A549 (cell line): Measurements from ENCODE around the gene PAFAH1B2. TPM values are rescaled to one million over a fixed set of nuclear protein-coding genes. Genes with fewer than 3 reads are reported as not detected.

ENCODE experiments used
- ATAC-seq, 2 experiments: fragments of 200-7000 bp in 1 of 2; fragments of >200 bp in 1 of 2; cut with Nextera tagmentation in 1 of 2; cut with Tn5 transposase in 1 of 2; 3 replicates each; pipeline versions ENCODE4 v1.8.0 to v1.9.1; 2018 to 2020; ENCODE audit warnings: mild to moderate bottlenecking in 1 of 2, moderate library complexity in 1 of 2
- CTCF ChIA-PET: fragments of 300-600 bp; sonication (Branson Sonifier 250); formaldehyde crosslinking; extraction: SDS; loops from one replicate; lab custom pipeline; 2021; ENCODE audit warnings: antibody characterized with exemption, inconsistent platforms; lab: Yijun Ruan, JAX
- POLR2A ChIA-PET: fragments of 350-600 bp; formaldehyde crosslinking; extraction: SDS; loops from one replicate; lab custom pipeline; 2021; ENCODE audit warnings: antibody characterized with exemption, inconsistent platforms; lab: Yijun Ruan, JAX
- DNase-seq, 2 experiments: peaks; one replicate each; pipeline versions ENCODE4 v3.0.0 to v3.0.0-alpha.2; 2011 to 2016; ENCODE audit warnings: low read depth in 1 of 2, low spot score in 1 of 2
- FAIRE-seq: peaks from 2 replicates; lab custom pipeline; 2011; peaks lifted over from hg19 to GRCh38; lab: Jason Lieb, UNC
- H3K27ac ChIP-seq, 2 experiments: fragments of >200 bp; sonication (Bioruptor Twin); formaldehyde crosslinking; 3 replicates each; pipeline ENCODE4 v1.5.1; 2016 to 2017
- H3K4me1 ChIP-seq: fragments of >200 bp; sonication (Bioruptor Twin); formaldehyde crosslinking; 3 replicates; pipeline ENCODE4 v1.6.1; 2016
- H3K4me2 ChIP-seq: fragments of >200 bp; sonication (Bioruptor Twin); formaldehyde crosslinking; 3 replicates; pipeline ENCODE4 v1.6.1; 2016
- H3K4me3 ChIP-seq: fragments of >200 bp; sonication (Bioruptor Twin); formaldehyde crosslinking; 3 replicates; pipeline ENCODE4 v1.5.1; 2016
- H3K9me3 ChIP-seq: fragments of >200 bp; sonication (Bioruptor Twin); formaldehyde crosslinking; 3 replicates; pipeline ENCODE4 v1.6.1; 2016
- CBX2 ChIP-seq: fragments of 200-600 bp; sonication (generic); IDR thresholded peaks from 2 replicates; pipeline ENCODE4 v1.6.1; 2016; ENCODE audit warnings: low read depth, mild to moderate bottlenecking, borderline replicate concordance
- CBX8 ChIP-seq: fragments of 200-600 bp; sonication (generic); IDR thresholded peaks from 2 replicates; pipeline ENCODE4 v1.6.1; 2016
- CHD4 ChIP-seq: fragments of 200-600 bp; sonication (generic); IDR thresholded peaks from 2 replicates; pipeline ENCODE4 v1.6.1; 2016; ENCODE audit warnings: antibody characterized with exemption, mild to moderate bottlenecking, borderline replicate concordance
- EHF ChIP-seq: fragments of 250-450 bp; sonication (Bioruptor Pico); IDR thresholded peaks from 2 replicates; pipeline ENCODE4 v1.5.0; 2020; ENCODE audit warnings: mild to moderate bottlenecking
- EHMT2 ChIP-seq: fragments of 200-600 bp; sonication (generic); IDR thresholded peaks from 2 replicates; pipeline ENCODE4 v1.6.1; 2016; ENCODE audit warnings: antibody characterized with exemption, low read depth, mild to moderate bottlenecking, moderate library complexity
- ELK1 ChIP-seq: fragments of 150-350 bp; IDR thresholded peaks from 2 replicates; pipeline ENCODE4 v1.6.1; 2014; ENCODE audit warnings: low read depth, mild to moderate bottlenecking, low read length
- FOSB ChIP-seq: fragments of 250-450 bp; sonication (Bioruptor Pico); IDR thresholded peaks from 2 replicates; pipeline ENCODE4 v1.5.0; 2020; ENCODE audit warnings: mild to moderate bottlenecking, moderate library complexity
- FOXS1 ChIP-seq: fragments of 250-450 bp; sonication (Bioruptor Pico); IDR thresholded peaks from 2 replicates; pipeline ENCODE4 v1.5.0; 2020; ENCODE audit warnings: mild to moderate bottlenecking, moderate library complexity
- HDAC2 ChIP-seq: fragments of 200-600 bp; sonication (generic); IDR thresholded peaks from 2 replicates; pipeline ENCODE4 v1.6.1; 2016
- HES2 ChIP-seq: fragments of >200 bp; sonication (Bioruptor Twin); formaldehyde crosslinking; IDR thresholded peaks from 2 replicates; pipeline ENCODE4 v1.6.1; 2016
- HMGXB4 ChIP-seq: fragments of 250-450 bp; sonication (Bioruptor Pico); IDR thresholded peaks from 2 replicates; pipeline ENCODE4 v1.5.0; 2021; ENCODE audit warnings: mild to moderate bottlenecking, moderate library complexity, borderline replicate concordance
- HOXB5 ChIP-seq: fragments of 250-450 bp; sonication (Bioruptor Pico); IDR thresholded peaks from 2 replicates; pipeline ENCODE4 v1.5.0; 2020; ENCODE audit warnings: mild to moderate bottlenecking, moderate library complexity
- MAFK ChIP-seq: fragments of 450-650 bp; IDR thresholded peaks from 2 replicates; pipeline ENCODE4 v1.6.1; 2014; ENCODE audit not compliant: partially characterized antibody
- MYC ChIP-seq: IDR thresholded peaks from 2 replicates; pipeline ENCODE4 v1.6.1; 2012; ENCODE audit warnings: mild to moderate bottlenecking, inconsistent platforms, low read length, improper control_type of control experiment, borderline replicate concordance
- NR3C1 ChIP-seq: fragments of >200 bp; sonication (Bioruptor Twin); formaldehyde crosslinking; IDR thresholded peaks from 3 replicates; pipeline ENCODE4 v1.6.1; 2017
- PHF8 ChIP-seq: fragments of 200-600 bp; sonication (generic); IDR thresholded peaks from 2 replicates; pipeline ENCODE4 v1.6.1; 2016; ENCODE audit warnings: low read depth, mild to moderate bottlenecking, antibody characterized with exemption, moderate library complexity, borderline replicate concordance
- POLR2A ChIP-seq: IDR thresholded peaks from 2 replicates; pipeline ENCODE4 v1.6.1; 2012; ENCODE audit warnings: mild to moderate bottlenecking, low read length
- POLR2AphosphoS2 ChIP-seq: conservative IDR thresholded peaks from 2 replicates; pipeline ENCODE4 v1.6.1; 2012; ENCODE audit warnings: low read length, improper control_type of control experiment, inconsistent platforms
- SMC3 ChIP-seq: fragments of >200 bp; sonication (Bioruptor Twin); formaldehyde crosslinking; IDR thresholded peaks from 3 replicates; pipeline ENCODE4 v1.6.1; 2018; ENCODE audit warnings: inconsistent platforms
- ZC3H11A ChIP-seq: fragments of 450-650 bp; IDR thresholded peaks from 2 replicates; pipeline ENCODE4 v1.6.1; 2014; ENCODE audit warnings: antibody characterized with exemption, mild to moderate bottlenecking
- ZFP36 ChIP-seq: fragments of 450-650 bp; IDR thresholded peaks from 2 replicates; pipeline ENCODE4 v1.6.1; 2014; ENCODE audit warnings: borderline replicate concordance; ENCODE audit not compliant: partially characterized antibody
- ZSCAN20 ChIP-seq: fragments of 250-450 bp; sonication (Bioruptor Pico); IDR thresholded peaks from 2 replicates; pipeline ENCODE4 v1.8.0; 2022; ENCODE audit warnings: mild to moderate bottlenecking, moderate library complexity
- WGBS: methylation state at CpG from one replicate; pipeline ENCODE4 v1.1.6; 2017; ENCODE audit errors: missing lambda C conversion rate; 5-methylcytosine and 5-hydroxymethylcytosine counted together
- polyA plus RNA-seq, 4 experiments: library from polyadenylated mRNA; depleted of rRNA in 3 of 4; stranded (reverse); fragments of >200 nt; fragmentation: RNase III in 1 of 4; extraction: RNeasy Plus Mini Kit Qiagen cat#74134 plus additional on column Dnase treatment in 1 of 4; gene quantifications; 2 replicates in 3 of 4; 3 replicates in 1 of 4; pipeline ENCODE4 v1.2.3, GENCODE V29; 2011 to 2017
- TF ChIP-seq, protein P1 (sequence below): IDR thresholded peaks from 2 replicates; pipeline ENCODE4 v1.6.1; 2012

PAFAH1B2 gene
- polyA plus RNA-seq, 2 of the 4 experiments (the other 2 are of a cell fraction): 32.9 to 55.3 TPM

DNA sequence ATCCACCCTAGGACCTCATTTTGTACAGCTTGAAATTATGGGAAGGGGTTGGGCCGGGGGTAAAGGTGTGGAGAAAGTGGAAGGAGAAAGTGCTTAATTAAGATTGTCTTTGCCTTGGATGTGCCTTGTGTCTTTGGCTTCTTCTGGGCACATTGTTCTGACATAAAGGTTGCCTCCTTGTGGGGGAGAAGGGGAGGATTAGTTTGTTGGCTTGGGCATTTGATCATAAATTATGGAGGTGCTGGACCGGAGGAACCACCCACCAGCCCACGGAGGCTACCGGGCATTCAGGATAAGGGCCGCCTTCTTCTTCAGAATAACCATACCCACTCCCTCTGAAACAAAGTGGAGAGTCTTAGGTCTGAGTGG lies 1.3 kb downstream of the PAFAH1B2 start:
- no peak for FAIRE-seq
- peak; percentile 22 to 40; a peak in 3 of 6 replicates for ATAC-seq
- Histone ChIP-seq H3K4me1 (peaks cover 21% of the 10 kb centered on the region; the same call in 2 of the 3 replicates), H3K27ac (peak overlapping the region; percentile 88 to 100), H3K4me3 (peak overlapping the region; percentile 97), H3K9me3 (no peaks in the 10 kb centered on the region), H3K4me2 (peak overlapping the region; percentile 84)
- ChIA-PET CTCF (interaction anchor here (0.6 to 1.6 kb wide), 8 partner anchors 9 to 412 kb away, joined by 3 to 10 read pairs (median 3); partner anchors contain the start of gene APOA5), POLR2A (interaction anchor here (1.0 to 2.8 kb wide), 2 partner anchors 23 to 34 kb away, joined by 3 to 22 read pairs; partner anchors contain the start of gene SIDT2)
- TF ChIP-seq EHF: no peak
- TF ChIP-seq FOXS1 (CRISPR knock-in tag): no peak
- no peak for TF ChIP-seq ELK1
- no peak for TF ChIP-seq NR3C1
- TF ChIP-seq HES2: no peak
- TF ChIP-seq POLR2A: no peak
- TF ChIP-seq ZFP36: no peak
- no peak for TF ChIP-seq HDAC2
- TF ChIP-seq CBX8: no peak
- no peak for TF ChIP-seq ZSCAN20 (CRISPR knock-in tag)
- no peak for TF ChIP-seq HOXB5 (CRISPR knock-in tag)
- TF ChIP-seq SMC3: no peak
- no peak for TF ChIP-seq FOSB (CRISPR knock-in tag)
- no peak for TF ChIP-seq POLR2AphosphoS2
- no peak for TF ChIP-seq ZC3H11A
- no peak for TF ChIP-seq MYC
- no peak for TF ChIP-seq PHF8
- TF ChIP-seq, protein P1, sequence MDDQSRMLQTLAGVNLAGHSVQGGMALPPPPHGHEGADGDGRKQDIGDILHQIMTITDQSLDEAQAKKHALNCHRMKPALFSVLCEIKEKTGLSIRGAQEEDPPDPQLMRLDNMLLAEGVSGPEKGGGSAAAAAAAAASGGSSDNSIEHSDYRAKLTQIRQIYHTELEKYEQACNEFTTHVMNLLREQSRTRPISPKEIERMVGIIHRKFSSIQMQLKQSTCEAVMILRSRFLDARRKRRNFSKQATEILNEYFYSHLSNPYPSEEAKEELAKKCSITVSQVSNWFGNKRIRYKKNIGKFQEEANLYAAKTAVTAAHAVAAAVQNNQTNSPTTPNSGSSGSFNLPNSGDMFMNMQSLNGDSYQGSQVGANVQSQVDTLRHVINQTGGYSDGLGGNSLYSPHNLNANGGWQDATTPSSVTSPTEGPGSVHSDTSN: no peak
- no peak for TF ChIP-seq EHMT2
- no peak for TF ChIP-seq CHD4
- peak; percentile 38 to 58 for DNase-seq
- WGBS: 13% methylated on average over 5 of the region's 5 CpGs

DNA sequence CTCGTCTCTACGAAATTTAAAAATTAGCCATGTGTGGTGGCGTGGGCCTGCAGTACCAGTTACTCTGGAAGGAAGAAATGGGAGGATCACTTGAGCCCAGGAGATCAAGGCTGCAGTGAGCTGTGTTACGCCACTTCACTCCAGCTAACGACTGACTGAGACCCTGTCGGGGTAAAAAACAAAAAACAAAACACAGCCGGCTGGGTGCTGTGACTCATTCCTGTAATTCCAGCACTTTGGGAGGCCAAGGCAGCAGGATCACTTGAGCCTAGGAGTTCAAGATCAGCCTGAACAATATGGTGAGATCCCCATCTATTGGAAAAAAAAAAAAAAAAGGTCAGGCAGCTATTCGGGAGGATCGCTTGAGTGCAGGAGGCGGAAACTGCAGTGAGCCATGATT lies 2.4 kb downstream of the PAFAH1B2 start:
- DNase-seq: no peak
- Histone ChIP-seq H3K4me3 (no peak overlapping the region), H3K27ac (no peak overlapping the region), H3K4me2 (no peak overlapping the region), H3K9me3 (no peaks in the 10 kb centered on the region), H3K4me1 (peaks cover 21% of the 10 kb centered on the region; the same call in 2 of the 3 replicates)
- ChIA-PET CTCF (interaction anchor here (0.6 to 1.6 kb wide), 4 partner anchors 40 to 414 kb away, joined by 3 to 5 read pairs (median 4); no protein-coding TSS in a partner anchor), POLR2A (interaction anchor here (0.7 kb wide), 1 partner anchor 76 kb away, joined by 4 read pairs; no protein-coding TSS in a partner anchor)
- 83% methylated on average over 10 of the region's 10 CpGs for WGBS
- no peak for ATAC-seq
- TF ChIP-seq HMGXB4 (CRISPR knock-in tag) (no peak), MAFK (no peak), CBX2 (no peak), HDAC2 (no peak)
- TF ChIP-seq, protein P1: no peak
- no peak for FAIRE-seq
